ENCODE results near the gene BRINP3. TPM values are rescaled to one million over a fixed set of nuclear protein-coding genes. Genes with fewer than 3 reads are reported as not detected.

Gene BRINP3
- total and polyA plus RNA-seq, 8 donors, result 0.06 to 25.5 (median 7.4) TPM; not detected in 4

GRCh38 chr1:190322274-190322673 lies 155.4 kb downstream of the BRINP3 start:
- H3K27me3 ChIP-seq, result no peaks in the 10 kb centered on the region
- 82 to 89% (median 85%) methylated on average over 6 of the region's 6 CpGs for WGBS, 5 donors
- DNase-seq, result no peak
- intact Hi-C loops (cut with DNase I; ENCODE audit: low total_unique reads), result no loop called here
- H3K27ac ChIP-seq, result no peak overlapping the region
- H3K9me3 ChIP-seq, result no peaks in the 10 kb centered on the region
- no peak for TF ChIP-seq CTCF (IDR thresholded peaks at IDR 0.05)
- no peaks in the 10 kb centered on the region for H3K4me1 ChIP-seq
- no peak overlapping the region for H3K4me3 ChIP-seq
- H3K36me3 ChIP-seq, result no peaks in the 10 kb centered on the region

DNA sequence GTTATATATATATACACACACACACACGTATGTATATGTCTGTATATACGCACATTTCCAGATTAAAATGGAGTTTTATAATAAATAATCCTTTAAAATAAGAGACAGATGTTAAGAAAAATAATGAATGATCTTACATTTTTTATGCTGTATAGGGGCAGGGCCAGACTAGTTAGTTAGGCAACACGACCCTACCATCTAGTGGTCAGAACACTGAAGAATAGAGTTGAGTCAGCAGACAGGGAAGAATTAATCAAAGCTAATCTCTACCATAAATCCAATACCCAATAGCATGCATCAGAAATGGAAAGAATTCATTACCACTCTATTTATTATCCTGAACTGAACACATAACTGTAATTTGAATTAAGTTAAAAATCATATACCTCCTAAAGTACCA lies 156.7 kb downstream of the BRINP3 start:
- H3K27me3 ChIP-seq, result no peaks in the 10 kb centered on the region
- H3K36me3 ChIP-seq, result no peaks in the 10 kb centered on the region
- H3K9me3 ChIP-seq, result no peaks in the 10 kb centered on the region
- TF ChIP-seq POLR2AphosphoS5 (IDR thresholded peaks at IDR 0.05), result no peak
- no peak for TF ChIP-seq POLR2A (IDR thresholded peaks at IDR 0.05)
- TF ChIP-seq EP300 (IDR thresholded peaks at IDR 0.05), result no peak
- TF ChIP-seq CTCF (IDR thresholded peaks at IDR 0.05), result no peak
- no peak overlapping the region for H3K27ac ChIP-seq
- peak in 1 of 2 donors; percentile 20 for DNase-seq
- no peaks in the 10 kb centered on the region for H3K4me1 ChIP-seq
- no peak overlapping the region for H3K4me3 ChIP-seq
- WGBS, 5 donors, result 44 to 63% (median 57%) methylated on average over 3 of the region's 3 CpGs
- intact Hi-C loops (cut with DNase I; ENCODE audit: low total_unique reads), result no loop called here

DNA sequence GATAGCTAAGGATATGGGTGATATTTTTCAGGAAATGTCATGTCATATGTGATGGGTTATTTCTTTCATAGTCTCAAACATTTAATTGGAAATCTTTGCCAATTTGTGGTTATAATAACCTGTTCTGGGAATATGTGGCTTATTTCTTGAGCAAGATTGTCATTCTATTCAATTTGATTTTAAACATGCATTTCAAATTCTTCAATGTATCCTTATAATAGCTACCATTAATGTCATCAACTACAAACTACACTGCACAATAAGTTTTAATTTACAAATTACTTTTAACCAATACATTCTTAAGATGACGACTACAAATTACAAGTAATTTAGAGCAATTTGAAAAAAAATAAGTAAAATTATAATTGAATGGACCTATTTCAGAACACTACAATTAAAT lies 164.9 kb downstream of the BRINP3 start:
- Histone ChIP-seq H3K4me3 (no peak overlapping the region), H3K4me1 (no peaks in the 10 kb centered on the region), H3K36me3 (no peaks in the 10 kb centered on the region), H3K27ac (no peak overlapping the region), H3K9me3 (no peaks in the 10 kb centered on the region), H3K27me3 (no peaks in the 10 kb centered on the region)
- no peak for DNase-seq
- TF ChIP-seq POLR2AphosphoS5 (IDR thresholded peaks at IDR 0.05), result no peak
- 76 to 86% (median 80%) methylated on average over 1 of the region's 1 CpG for WGBS, 5 donors
- intact Hi-C loops (cut with DNase I; ENCODE audit: low total_unique reads), result no loop called here

- DNase-seq, result no peak
- H3K36me3 ChIP-seq, result no peaks in the 10 kb centered on the region
- H3K4me3 ChIP-seq, result no peak overlapping the region
- intact Hi-C loops (cut with DNase I; ENCODE audit: low total_unique reads), result no loop called here
- H3K27me3 ChIP-seq, result no peaks in the 10 kb centered on the region
- H3K4me1 ChIP-seq, result no peaks in the 10 kb centered on the region
- H3K9me3 ChIP-seq, result no peaks in the 10 kb centered on the region
- TF ChIP-seq CTCF (IDR thresholded peaks at IDR 0.05), result no peak
- TF ChIP-seq POLR2A (IDR thresholded peaks at IDR 0.05), result no peak
- TF ChIP-seq EP300 (IDR thresholded peaks at IDR 0.05), result no peak
- TF ChIP-seq POLR2AphosphoS5 (IDR thresholded peaks at IDR 0.05), result no peak
- no peak overlapping the region for H3K27ac ChIP-seq
Measured at GRCh38 chr1:190303501-190303900, 174.2 kb downstream of the BRINP3 start.

DNA sequence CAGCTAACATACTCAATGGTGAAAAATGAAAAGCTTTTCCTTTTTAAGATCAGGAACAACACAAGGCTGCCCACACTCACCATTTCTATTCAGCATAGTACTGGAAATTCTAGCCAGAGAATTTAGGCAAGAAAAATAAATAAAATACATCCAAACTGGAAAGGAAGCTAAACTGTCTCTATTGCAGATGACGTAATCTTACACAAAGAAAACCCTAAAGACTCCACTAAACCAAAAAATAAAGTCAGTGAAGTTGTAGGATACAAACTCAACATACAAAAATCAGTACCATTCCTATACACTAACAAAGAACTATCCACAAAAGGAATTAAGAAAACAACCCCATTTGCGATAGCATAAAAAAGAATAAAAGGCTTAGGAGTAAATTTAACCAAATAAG lies 181.2 kb downstream of the BRINP3 start:
- DNase-seq, result no peak
- Histone ChIP-seq H3K27me3 (no peaks in the 10 kb centered on the region), H3K4me1 (no peaks in the 10 kb centered on the region), H3K27ac (no peak overlapping the region), H3K36me3 (no peaks in the 10 kb centered on the region), H3K9me3 (no peaks in the 10 kb centered on the region), H3K4me3 (no peak overlapping the region)
- TF ChIP-seq POLR2AphosphoS5 (IDR thresholded peaks at IDR 0.05), result no peak
- TF ChIP-seq POLR2A (IDR thresholded peaks at IDR 0.05), result no peak
- TF ChIP-seq CTCF (IDR thresholded peaks at IDR 0.05), result no peak
- no peak for TF ChIP-seq EP300 (IDR thresholded peaks at IDR 0.05)
- intact Hi-C loops (cut with DNase I; ENCODE audit: low total_unique reads), result no loop called here
- 36 to 85% (median 59%) methylated on average over 2 of the region's 2 CpGs for WGBS, 5 donors

Data from stomach (tissue), 9 donors.